Measurements from ENCODE around the gene SOX18. TPM values are rescaled to one million over a fixed set of nuclear protein-coding genes. Genes with fewer than 3 reads are reported as not detected.

The SOX18 gene
- total and polyA plus RNA-seq, 2 of the 13 experiments (the other 11 are each of a cell fraction or from before 2014, with no cell fraction given), result 1.6 to 1.9 TPM

DNA sequence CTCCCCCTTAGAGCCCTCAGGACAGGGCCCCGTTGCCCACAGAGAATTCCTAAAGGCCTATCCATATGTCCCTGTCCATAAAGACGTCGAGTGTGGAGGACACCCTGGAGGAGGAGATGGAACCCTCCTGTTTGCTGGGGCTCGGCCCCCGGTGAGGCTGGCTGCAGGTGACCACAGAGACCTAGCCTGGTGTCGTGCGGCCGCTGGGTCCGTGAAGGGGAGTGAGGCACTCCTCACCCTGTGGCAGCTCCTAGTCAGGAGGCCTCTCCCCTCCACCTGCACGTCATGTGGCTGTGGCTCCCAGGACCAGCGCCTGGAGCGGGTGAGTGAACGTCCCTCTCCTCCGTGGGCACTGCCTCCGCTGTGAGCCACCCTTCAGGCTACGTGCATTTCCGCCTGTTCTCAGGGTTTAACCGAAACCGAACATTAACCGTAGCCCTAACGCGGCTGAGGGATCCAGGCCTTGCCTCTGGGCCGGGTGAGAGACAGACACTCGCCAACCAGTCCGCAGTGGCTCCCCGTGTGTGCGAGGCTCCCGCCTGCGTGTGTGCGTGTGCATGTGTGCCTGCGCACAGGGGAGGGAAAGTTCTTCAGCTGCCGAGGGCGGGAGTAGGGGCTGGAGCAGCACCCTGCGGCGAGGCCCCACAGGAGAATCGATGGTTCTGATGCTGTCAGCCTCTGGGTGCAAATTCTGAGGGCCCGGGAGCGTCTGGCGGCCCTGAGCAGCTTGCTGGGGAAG lies 7.6 kb upstream of the SOX18 start (continued):
- TF ChIP-seq, protein P1, sequence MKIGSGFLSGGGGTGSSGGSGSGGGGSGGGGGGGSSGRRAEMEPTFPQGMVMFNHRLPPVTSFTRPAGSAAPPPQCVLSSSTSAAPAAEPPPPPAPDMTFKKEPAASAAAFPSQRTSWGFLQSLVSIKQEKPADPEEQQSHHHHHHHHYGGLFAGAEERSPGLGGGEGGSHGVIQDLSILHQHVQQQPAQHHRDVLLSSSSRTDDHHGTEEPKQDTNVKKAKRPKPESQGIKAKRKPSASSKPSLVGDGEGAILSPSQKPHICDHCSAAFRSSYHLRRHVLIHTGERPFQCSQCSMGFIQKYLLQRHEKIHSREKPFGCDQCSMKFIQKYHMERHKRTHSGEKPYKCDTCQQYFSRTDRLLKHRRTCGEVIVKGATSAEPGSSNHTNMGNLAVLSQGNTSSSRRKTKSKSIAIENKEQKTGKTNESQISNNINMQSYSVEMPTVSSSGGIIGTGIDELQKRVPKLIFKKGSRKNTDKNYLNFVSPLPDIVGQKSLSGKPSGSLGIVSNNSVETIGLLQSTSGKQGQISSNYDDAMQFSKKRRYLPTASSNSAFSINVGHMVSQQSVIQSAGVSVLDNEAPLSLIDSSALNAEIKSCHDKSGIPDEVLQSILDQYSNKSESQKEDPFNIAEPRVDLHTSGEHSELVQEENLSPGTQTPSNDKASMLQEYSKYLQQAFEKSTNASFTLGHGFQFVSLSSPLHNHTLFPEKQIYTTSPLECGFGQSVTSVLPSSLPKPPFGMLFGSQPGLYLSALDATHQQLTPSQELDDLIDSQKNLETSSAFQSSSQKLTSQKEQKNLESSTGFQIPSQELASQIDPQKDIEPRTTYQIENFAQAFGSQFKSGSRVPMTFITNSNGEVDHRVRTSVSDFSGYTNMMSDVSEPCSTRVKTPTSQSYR (CRISPR knock-in tag; IDR thresholded peaks at IDR 0.05; ENCODE audit: borderline replicate concordance), result no peak; the same call in 1 of the 2 replicates
- TF ChIP-seq HNRNPL (IDR thresholded peaks at IDR 0.05; ENCODE audit: low read depth, low read length) (peak; percentile 14; the same call in 1 of the 2 replicates), HIVEP1 (CRISPR knock-in tag; IDR thresholded peaks at IDR 0.05) (peak; percentile 42; the same call in 1 of the 2 replicates), MEIS2 (CRISPR knock-in tag; IDR thresholded peaks at IDR 0.05) (no peak), KAT2B (IDR thresholded peaks at IDR 0.05; ENCODE audit: borderline replicate concordance, low read depth, low read length) (no peak), SNRNP70 (IDR thresholded peaks at IDR 0.05; ENCODE audit: low read depth, low read length) (no peak), ETV6 (CRISPR knock-in tag; conservative IDR thresholded peaks at IDR 0.05) (no peak; the same call in 1 of the 2 replicates), NR3C1 (CRISPR knock-in tag; IDR thresholded peaks at IDR 0.05) (no peak), SAFB2 (CRISPR knock-in tag; IDR thresholded peaks at IDR 0.05; ENCODE audit: borderline replicate concordance, low read depth) (peak; percentile 45; the same call in 1 of the 2 replicates), NCOA5 (CRISPR knock-in tag; IDR thresholded peaks at IDR 0.05) (no peak), ZNF644 (CRISPR knock-in tag; IDR thresholded peaks at IDR 0.05; ENCODE audit: low read depth) (no peak), ZNF607 (CRISPR knock-in tag; IDR thresholded peaks at IDR 0.05; ENCODE audit: borderline replicate concordance) (peak; percentile 83; the same call in 1 of the 2 replicates), NONO (IDR thresholded peaks at IDR 0.05) (no peak), NONO (CRISPR knock-in tag; conservative IDR thresholded peaks at IDR 0.05) (peak; percentile 60), ZNF749 (CRISPR knock-in tag; IDR thresholded peaks at IDR 0.05; ENCODE audit: borderline replicate concordance) (no peak), ZSCAN25 (CRISPR knock-in tag; IDR thresholded peaks at IDR 0.05) (peak; percentile 61; the same call in 1 of the 2 replicates), JUN (CRISPR knock-in tag; IDR thresholded peaks at IDR 0.05) (0 out of 2 replicates have a peak, but pooled peaks have one; percentile 63), ZNF713 (CRISPR knock-in tag; IDR thresholded peaks at IDR 0.05) (no peak), LCORL (IDR thresholded peaks at IDR 0.05) (no peak), LCORL (CRISPR knock-in tag; IDR thresholded peaks at IDR 0.05) (no peak; the same call in 1 of the 2 replicates), ASH2L (IDR thresholded peaks at IDR 0.05; ENCODE audit: insufficient read length, low read depth, low read length) (no peak), POLR2A (IDR thresholded peaks at IDR 0.05; ENCODE audit: insufficient read depth in 1 of 2, low read depth in 2 of 2, low read length in 2 of 2) (no peak; a peak in 1 of 4 replicates)
- TF ChIP-seq, protein P2, sequence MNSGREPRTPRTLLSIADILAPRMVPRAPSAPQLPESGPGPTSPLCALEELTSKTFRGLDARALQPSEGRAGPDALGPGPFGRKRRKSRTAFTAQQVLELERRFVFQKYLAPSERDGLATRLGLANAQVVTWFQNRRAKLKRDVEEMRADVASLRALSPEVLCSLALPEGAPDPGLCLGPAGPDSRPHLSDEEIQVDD (CRISPR knock-in tag; IDR thresholded peaks at IDR 0.05; ENCODE audit: borderline replicate concordance), result no peak
- TF ChIP-seq, protein P3, sequence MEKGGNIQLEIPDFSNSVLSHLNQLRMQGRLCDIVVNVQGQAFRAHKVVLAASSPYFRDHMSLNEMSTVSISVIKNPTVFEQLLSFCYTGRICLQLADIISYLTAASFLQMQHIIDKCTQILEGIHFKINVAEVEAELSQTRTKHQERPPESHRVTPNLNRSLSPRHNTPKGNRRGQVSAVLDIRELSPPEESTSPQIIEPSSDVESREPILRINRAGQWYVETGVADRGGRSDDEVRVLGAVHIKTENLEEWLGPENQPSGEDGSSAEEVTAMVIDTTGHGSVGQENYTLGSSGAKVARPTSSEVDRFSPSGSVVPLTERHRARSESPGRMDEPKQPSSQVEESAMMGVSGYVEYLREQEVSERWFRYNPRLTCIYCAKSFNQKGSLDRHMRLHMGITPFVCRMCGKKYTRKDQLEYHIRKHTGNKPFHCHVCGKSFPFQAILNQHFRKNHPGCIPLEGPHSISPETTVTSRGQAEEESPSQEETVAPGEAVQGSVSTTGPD (CRISPR knock-in tag; IDR thresholded peaks at IDR 0.05), result 0 out of 2 replicates have a peak, but pooled peaks have one; percentile 37
- TF ChIP-seq, protein P4, sequence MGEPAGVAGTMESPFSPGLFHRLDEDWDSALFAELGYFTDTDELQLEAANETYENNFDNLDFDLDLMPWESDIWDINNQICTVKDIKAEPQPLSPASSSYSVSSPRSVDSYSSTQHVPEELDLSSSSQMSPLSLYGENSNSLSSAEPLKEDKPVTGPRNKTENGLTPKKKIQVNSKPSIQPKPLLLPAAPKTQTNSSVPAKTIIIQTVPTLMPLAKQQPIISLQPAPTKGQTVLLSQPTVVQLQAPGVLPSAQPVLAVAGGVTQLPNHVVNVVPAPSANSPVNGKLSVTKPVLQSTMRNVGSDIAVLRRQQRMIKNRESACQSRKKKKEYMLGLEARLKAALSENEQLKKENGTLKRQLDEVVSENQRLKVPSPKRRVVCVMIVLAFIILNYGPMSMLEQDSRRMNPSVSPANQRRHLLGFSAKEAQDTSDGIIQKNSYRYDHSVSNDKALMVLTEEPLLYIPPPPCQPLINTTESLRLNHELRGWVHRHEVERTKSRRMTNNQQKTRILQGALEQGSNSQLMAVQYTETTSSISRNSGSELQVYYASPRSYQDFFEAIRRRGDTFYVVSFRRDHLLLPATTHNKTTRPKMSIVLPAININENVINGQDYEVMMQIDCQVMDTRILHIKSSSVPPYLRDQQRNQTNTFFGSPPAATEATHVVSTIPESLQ (CRISPR knock-in tag; conservative IDR thresholded peaks at IDR 0.05), result no peak

All from HepG2 (cell line).